ENCODE data around the gene HOATZ. TPM values are rescaled to one million over a fixed set of nuclear protein-coding genes. Genes with fewer than 3 reads are reported as not detected.

HOATZ gene
- total and polyA plus RNA-seq, 2 donors (not counting 3 experiments of a cell fraction or from before 2014, with no cell fraction given): not detected

DNA sequence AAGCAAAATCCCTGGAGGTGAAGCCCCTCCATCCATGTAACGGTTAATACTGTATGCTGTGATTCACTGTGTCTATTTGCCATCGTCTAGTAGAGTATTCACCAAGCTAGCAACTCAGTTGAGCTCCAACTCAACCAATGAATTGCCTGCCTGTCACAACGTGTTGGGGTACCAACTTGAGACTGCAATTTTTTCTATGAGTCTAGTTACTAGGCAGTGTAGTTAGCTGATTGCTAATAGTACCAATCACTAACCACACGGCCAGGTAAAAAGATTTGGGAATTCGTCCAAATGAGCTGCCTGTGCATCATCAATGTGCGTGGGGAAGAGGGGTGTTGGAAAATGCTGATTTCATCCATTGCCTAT, 1.4 kb upstream of the HOATZ start:
- Histone ChIP-seq H3K27me3 (ENCODE audit: control insufficient read depth in 2 of 2, insufficient read depth in 2 of 2, low read length in 2 of 2) (peaks cover 23 to 39% of the 10 kb centered on the region in 2 experiments), H3K27ac (ENCODE audit: insufficient read depth, low read depth, low read length) (no peak overlapping the region), H3K79me2 (ENCODE audit: control insufficient read depth, insufficient read depth, low read length) (no peaks in the 10 kb centered on the region), H3K9ac (replicated peaks; ENCODE audit: extremely low read depth, insufficient read depth, low read length) (no peak overlapping the region), H2AFZ (ENCODE audit: low read depth, low read length) (no peak overlapping the region), H4K20me1 (replicated peaks; ENCODE audit: control insufficient read depth, extremely low read depth, insufficient read depth, low read length) (no peaks in the 10 kb centered on the region), H3K4me2 (ENCODE audit: insufficient read depth, low read length) (peak overlapping the region; percentile 27), H3K4me3 (replicated peaks in 1 of 3; ENCODE audit: insufficient read depth in 1 of 3, low read depth in 1 of 3, low read length in 3 of 3) (no peak overlapping the region), H3K9me3 (replicated peaks; ENCODE audit: control insufficient read depth, insufficient read depth, low read length) (no peaks in the 10 kb centered on the region), H3K9me1 (replicated peaks; ENCODE audit: control insufficient read depth, extremely low read depth, insufficient read depth, low read length) (no peaks in the 10 kb centered on the region), H3K36me3 (ENCODE audit: control insufficient read depth in 2 of 2, extremely low read depth in 1 of 2, insufficient read depth in 2 of 2, low read length in 2 of 2) (no peaks in the 10 kb centered on the region), H3K4me1 (ENCODE audit: control insufficient read depth, extremely low read depth, insufficient read depth, low read length) (peaks cover 4% of the 10 kb centered on the region)
- TF ChIP-seq POLR2A (IDR thresholded peaks at IDR 0.05; ENCODE audit: low read depth, low read length) (no peak), EZH2 (IDR thresholded peaks at IDR 0.05; ENCODE audit: borderline replicate concordance, low read depth, low read length, severe bottlenecking) (peak; percentile 80)
- intact Hi-C loops (cut with micrococcal nuclease) (no loop called here), dilution Hi-C loops (cut with MboI; ENCODE audit: extremely low pct_ligation_motif_present, low sequenced_read_pairs) (no loop called here)
- BruUV-seq (replicated peaks): no TSS peak
- no peak for FAIRE-seq
- POLR2A ChIA-PET: no interaction called here
- CTCF ChIA-PET: interaction anchor here (0.8 to 1.6 kb wide), 4 partner anchors 27 to 85 kb away, joined by 3 to 5 read pairs (median 4); partner anchors contain the start of gene LAYN
- peak; percentile 2 for DNase-seq (ENCODE audit: low read depth, low spot score)

DNA sequence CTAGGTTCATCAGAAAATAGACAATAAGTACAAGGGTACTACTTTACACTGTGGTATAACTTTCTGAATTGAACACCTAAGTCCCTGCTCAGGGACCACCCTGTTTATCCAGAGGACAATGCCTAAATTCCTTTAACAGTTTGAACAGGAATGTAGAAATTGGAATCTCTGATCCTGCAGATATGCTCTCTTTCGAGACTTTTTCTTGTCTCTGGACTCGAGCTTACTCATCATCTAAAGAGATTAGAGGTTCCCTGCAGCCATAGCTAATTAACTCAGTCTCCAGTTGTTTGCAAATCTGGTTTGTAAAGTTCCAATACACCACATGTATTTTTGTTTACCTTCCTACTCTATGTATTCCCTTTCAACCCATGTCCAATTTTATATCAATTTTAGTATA, 1.0 kb downstream of the HOATZ start:
- peaks cover 21 to 39% of the 10 kb centered on the region in 2 experiments for H3K27me3 ChIP-seq (ENCODE audit: control insufficient read depth in 2 of 2, insufficient read depth in 2 of 2, low read length in 2 of 2)
- H3K9ac ChIP-seq (replicated peaks; ENCODE audit: extremely low read depth, insufficient read depth, low read length): no peak overlapping the region
- intact Hi-C loops (cut with micrococcal nuclease): loop anchor here (2.0 kb wide), 1 partner anchor 25 kb away; the partner anchor contains the start of gene LAYN
- no peaks in the 10 kb centered on the region for H3K36me3 ChIP-seq (ENCODE audit: control insufficient read depth in 2 of 2, extremely low read depth in 1 of 2, insufficient read depth in 2 of 2, low read length in 2 of 2)
- CTCF ChIA-PET: no interaction called here
- TF ChIP-seq MYC (IDR thresholded peaks at IDR 0.05; ENCODE audit: low read depth, low read length): no peak
- H3K27ac ChIP-seq (ENCODE audit: insufficient read depth, low read depth, low read length): no peak overlapping the region
- dilution Hi-C loops (cut with MboI; ENCODE audit: extremely low pct_ligation_motif_present, low sequenced_read_pairs): no loop called here
- H3K4me1 ChIP-seq (ENCODE audit: control insufficient read depth, extremely low read depth, insufficient read depth, low read length): peaks cover 4% of the 10 kb centered on the region
- DNase-seq (ENCODE audit: low read depth, low spot score): no peak
- H3K4me3 ChIP-seq (replicated peaks in 1 of 3; ENCODE audit: insufficient read depth in 1 of 3, low read depth in 1 of 3, low read length in 3 of 3): no peak overlapping the region
- no TSS peak for BruUV-seq (replicated peaks)
- H3K4me2 ChIP-seq (ENCODE audit: insufficient read depth, low read length): no peak overlapping the region
- no peaks in the 10 kb centered on the region for H3K79me2 ChIP-seq (ENCODE audit: control insufficient read depth, insufficient read depth, low read length)
- H3K9me1 ChIP-seq (replicated peaks; ENCODE audit: control insufficient read depth, extremely low read depth, insufficient read depth, low read length): no peaks in the 10 kb centered on the region
- FAIRE-seq: no peak
- POLR2A ChIA-PET: no interaction called here
- H3K9me3 ChIP-seq (replicated peaks; ENCODE audit: control insufficient read depth, insufficient read depth, low read length): no peaks in the 10 kb centered on the region
- H2AFZ ChIP-seq (ENCODE audit: low read depth, low read length): no peak overlapping the region
- H4K20me1 ChIP-seq (replicated peaks; ENCODE audit: control insufficient read depth, extremely low read depth, insufficient read depth, low read length): no peaks in the 10 kb centered on the region
